ENCODE measurements around the gene HAND2. TPM values are rescaled to one million over a fixed set of nuclear protein-coding genes. Genes with fewer than 3 reads are reported as not detected.

The HAND2 gene
- total and polyA plus RNA-seq, 2 of the 13 experiments (the other 11 are each of a cell fraction or from before 2014, with no cell fraction given): not detected

- TF ChIP-seq E2F5 (CRISPR knock-in tag; conservative IDR thresholded peaks at IDR 0.05) (no peak), ELF3 (CRISPR knock-in tag; IDR thresholded peaks at IDR 0.05) (peak; percentile 36; the same call in 1 of the 2 replicates), ZNF34 (CRISPR knock-in tag; IDR thresholded peaks at IDR 0.05; ENCODE audit: borderline replicate concordance) (no peak), ZNF574 (CRISPR knock-in tag; IDR thresholded peaks at IDR 0.05) (0 out of 2 replicates have a peak, but pooled peaks have one; percentile 28), ZNF124 (CRISPR knock-in tag; IDR thresholded peaks at IDR 0.05) (0 out of 2 replicates have a peak, but pooled peaks have one; percentile 40), MTERF4 (CRISPR knock-in tag; IDR thresholded peaks at IDR 0.05) (no peak), SMC3 (IDR thresholded peaks at IDR 0.05; ENCODE audit: low read length) (peak; percentile 76), FOSL2 (CRISPR knock-in tag; IDR thresholded peaks at IDR 0.05) (peak; percentile 27; the same call in 1 of the 2 replicates), ZNF263 (CRISPR knock-in tag; IDR thresholded peaks at IDR 0.05) (0 out of 2 replicates have a peak, but pooled peaks have one; percentile 26), HOMEZ (CRISPR knock-in tag; IDR thresholded peaks at IDR 0.05; ENCODE audit: low read depth) (0 out of 2 replicates have a peak, but pooled peaks have one; percentile 27), CREB1 (IDR thresholded peaks at IDR 0.05) (no peak), CREB1 (CRISPR knock-in tag; IDR thresholded peaks at IDR 0.05) (no peak), THAP11 (CRISPR knock-in tag; IDR thresholded peaks at IDR 0.05) (no peak), RAD21 (CRISPR knock-in tag; IDR thresholded peaks at IDR 0.05) (peak; percentile 40), KDM3A (CRISPR knock-in tag; IDR thresholded peaks at IDR 0.05; ENCODE audit: low read depth) (0 out of 2 replicates have a peak, but pooled peaks have one; percentile 23), HMGXB4 (CRISPR knock-in tag; IDR thresholded peaks at IDR 0.05; ENCODE audit: borderline replicate concordance in 1 of 2, low read depth in 1 of 2) (peak; percentile 35 to 69; a peak in 2 of 4 replicates), GABPB1 (CRISPR knock-in tag; IDR thresholded peaks at IDR 0.05) (peak; percentile 28; the same call in 1 of the 2 replicates), XRCC5 (optimal IDR thresholded peaks at IDR 0.05; ENCODE audit: low read length) (peak; percentile 75)
These were observed 35.7 kb downstream of the HAND2 start (continued) for GRCh38 chr4:173494013-173494970.
